Measurements from ENCODE around the gene C12orf42.

Gene C12orf42

DNA sequence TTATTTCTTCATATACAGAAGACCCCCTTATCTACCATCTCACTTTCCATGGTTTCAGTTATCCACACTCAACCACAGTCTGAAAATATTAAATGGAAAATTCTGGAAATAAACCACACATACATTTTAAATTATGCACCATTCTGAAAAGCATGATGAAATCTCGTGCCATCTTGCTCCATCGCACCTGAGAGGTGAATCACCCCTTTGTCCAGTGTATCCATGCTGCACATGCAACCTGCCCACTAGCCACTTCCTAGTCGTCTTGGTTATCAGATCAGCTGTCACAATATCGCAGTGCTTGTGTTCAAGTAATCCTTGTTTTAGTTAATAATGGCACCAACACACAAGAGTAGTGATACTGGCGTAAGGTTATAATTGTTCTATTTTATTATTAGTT is 145.7 kb downstream of the C12orf42 start:
- in situ Hi-C loops (cut with HindIII; ENCODE audit: low sequenced_read_pairs), result no loop called here

DNA sequence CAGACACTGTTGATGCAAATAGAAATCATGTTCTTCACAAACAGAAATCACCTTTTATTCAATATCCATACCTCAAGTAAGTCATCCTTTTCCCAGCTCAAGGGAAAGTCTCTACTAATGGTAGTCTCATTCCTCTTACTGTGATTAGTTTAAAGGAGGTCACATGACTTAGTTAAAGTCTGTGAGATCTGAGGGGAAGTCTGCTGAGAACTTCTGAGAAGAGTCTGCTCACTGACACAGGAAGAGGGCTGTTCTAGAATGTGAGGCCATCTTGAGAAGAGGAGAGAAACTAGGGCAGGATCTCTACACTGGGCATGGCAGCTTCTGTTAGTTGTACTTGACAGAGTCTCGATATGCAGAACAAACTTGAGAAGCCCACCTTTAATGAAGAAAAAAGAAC is 146.8 kb downstream of the C12orf42 start:
- in situ Hi-C loops (cut with HindIII; ENCODE audit: low sequenced_read_pairs), result no loop called here

DNA sequence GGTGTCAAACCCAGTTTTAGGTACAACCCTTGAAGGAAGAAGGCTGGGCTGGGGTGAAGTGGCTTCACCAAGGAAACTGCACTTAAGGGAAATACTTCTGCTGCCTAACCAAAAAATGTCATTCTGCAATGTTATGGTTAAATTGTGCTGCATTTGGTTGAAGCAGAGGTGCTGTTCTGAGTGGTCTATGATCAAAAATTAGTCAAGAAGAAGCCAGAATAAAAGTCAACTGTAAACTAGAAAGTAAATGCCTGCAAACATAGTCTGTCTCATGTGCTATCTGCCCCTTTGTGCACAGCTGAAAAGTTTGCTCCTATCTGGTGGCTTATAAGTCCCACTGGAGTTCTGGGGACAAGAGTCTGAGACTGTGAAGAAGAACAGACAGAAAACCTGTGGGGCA is 158.8 kb downstream of the C12orf42 start:
- in situ Hi-C loops (cut with HindIII; ENCODE audit: low sequenced_read_pairs), result no loop called here

DNA sequence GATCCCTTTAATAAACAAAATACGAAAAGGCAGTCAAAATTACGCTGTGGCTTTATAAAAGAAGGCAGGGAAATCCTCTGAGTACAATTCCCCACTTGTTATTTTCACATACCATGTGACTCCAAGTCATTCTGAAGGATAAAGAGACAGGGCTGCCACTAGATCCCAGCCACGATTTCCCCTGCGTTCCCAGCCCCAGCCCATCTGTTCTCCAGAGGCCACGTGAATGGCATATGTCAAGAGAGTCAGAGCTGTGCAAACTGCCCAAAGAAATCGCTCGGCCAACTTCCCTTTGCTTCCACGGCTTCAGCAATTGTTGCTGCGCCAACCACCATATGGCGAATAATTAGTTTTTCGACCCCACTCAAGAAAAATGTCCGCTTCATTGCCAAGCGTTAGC is 161.3 kb downstream of the C12orf42 start:
- in situ Hi-C loops (cut with HindIII; ENCODE audit: low sequenced_read_pairs), result no loop called here

DNA sequence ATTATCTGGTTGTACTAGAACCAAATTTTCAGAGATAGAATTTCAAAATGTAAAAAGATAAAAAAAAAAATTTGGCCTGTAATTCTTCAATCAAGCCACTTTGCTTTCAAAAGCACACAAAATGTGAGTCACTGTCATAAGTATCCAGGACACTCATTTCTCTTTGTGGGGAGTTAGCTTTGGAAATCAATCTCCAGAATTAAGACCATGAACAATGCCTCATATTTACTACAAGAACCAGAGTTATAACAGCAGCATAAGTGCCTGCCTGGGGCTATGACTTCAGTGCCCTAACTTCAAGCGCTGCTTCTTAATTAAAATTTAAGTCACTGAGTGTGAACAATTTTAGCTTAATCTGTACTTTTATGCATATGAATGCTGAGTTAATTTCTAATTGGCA is 162.1 kb downstream of the C12orf42 start:
- in situ Hi-C loops (cut with HindIII; ENCODE audit: low sequenced_read_pairs), result no loop called here

DNA sequence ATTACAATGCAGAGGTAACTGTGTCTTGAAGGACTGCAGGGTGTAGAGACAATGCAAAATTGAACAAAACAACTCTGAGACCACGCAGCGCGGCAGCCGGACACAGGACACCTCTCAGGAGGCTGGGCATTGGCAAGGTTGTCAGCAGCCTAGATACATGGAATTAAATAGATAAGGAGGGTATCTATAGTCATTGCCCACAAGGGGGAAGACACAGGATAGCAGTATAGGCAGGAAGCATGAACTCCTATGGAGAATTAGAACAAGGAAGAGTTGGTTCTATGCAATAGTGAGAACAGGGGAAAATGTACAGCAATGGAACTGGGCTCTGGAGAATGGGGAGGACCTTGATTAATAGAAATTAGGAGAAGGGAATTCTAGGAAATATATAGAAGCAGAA is 164.1 kb downstream of the C12orf42 start:
- in situ Hi-C loops (cut with HindIII; ENCODE audit: low sequenced_read_pairs), result no loop called here

DNA sequence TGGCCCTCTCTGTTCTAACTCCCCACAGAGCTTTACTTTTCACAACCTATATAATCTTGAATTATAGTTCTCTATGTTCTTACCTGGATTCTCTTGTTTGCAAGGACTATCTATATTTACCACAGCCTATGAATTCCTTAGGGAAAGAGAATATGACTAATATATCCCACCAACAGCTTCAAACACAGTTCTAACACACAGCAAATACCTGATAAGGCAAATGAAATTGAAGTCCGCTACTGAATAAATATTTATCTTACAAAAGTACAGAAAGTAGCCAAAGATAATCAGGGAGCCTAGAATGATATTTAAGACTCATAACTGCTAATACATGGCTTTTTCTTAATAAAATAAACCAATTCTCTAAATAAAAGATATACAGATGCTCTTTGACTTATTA is 165.1 kb downstream of the C12orf42 start:
- in situ Hi-C loops (cut with HindIII; ENCODE audit: low sequenced_read_pairs), result no loop called here

DNA sequence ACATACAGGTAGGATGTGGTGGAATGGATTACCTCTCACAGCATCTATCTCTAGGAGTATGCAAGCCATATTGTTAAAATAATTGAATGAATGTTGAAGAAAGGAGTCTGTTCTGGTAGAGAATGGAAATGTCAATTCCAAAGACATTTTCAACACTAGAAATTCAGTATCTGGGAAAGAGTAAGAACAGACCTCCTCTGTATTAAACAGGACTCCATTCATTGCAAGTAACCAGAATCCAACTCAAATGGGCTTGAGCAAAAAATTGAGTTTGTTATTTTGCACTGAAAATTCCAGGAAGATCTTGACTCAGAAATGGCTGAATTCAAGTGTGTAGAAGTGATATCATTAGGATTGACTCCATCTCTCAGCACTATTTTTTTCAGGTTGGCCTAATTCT is 168.1 kb downstream of the C12orf42 start:
- in situ Hi-C loops (cut with HindIII; ENCODE audit: low sequenced_read_pairs), result no loop called here

DNA sequence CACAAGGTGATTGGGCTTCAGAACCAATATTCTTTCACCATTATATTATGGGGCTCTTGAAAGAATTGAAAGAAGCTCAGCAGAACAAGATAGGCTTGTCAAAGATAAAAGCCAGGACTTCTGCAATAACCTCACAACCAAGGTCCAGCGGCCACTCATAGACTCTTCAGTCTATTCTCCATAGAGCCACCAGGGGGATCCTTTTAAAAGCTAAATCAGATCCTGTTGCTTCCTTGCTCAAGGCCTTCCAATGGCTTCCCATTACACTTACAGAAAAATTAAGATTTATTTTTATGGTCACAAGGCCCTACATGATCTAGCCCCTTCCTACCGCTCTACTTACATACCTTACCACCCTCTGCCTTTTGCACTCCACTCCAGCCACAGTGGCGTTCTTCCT is 169.6 kb downstream of the C12orf42 start:
- in situ Hi-C loops (cut with HindIII; ENCODE audit: low sequenced_read_pairs), result no loop called here

DNA sequence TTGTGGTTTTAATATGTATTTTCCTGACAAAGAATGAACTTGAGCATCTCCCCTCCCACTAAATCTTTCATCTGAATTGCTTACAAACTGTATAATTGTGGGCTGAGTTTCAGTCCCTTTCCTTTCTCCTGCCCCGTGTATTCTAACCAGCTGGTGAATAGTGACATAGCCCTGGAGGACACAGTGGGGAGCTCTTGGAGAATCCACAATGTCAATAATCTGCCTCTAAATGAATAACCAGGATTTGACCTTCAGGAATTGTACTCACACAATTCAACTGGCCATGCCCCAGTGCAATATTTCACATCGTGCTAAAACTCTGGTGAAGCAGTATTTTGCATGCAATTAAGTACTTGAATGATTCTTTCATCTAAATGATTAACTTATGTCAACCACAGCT is 177.2 kb downstream of the C12orf42 start:
- in situ Hi-C loops (cut with HindIII; ENCODE audit: low sequenced_read_pairs), result no loop called here

DNA sequence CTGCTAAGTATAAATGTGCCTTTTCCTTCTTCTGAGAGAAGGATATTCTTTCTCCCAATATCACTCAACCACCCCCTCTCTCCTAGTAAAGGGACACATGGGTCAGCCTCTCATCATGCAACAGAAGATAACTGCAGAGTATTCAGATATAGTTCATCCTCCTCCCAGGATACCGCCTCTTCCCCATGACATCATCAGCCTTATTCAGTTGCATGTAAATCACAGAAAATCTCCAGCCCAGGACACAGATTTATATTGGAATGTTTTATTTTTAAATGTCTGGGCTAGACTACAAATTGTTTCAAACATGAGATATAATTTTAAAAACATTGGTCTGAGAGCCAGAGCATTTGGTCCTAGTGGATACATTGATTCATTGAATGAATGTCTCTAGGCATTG is 178.5 kb downstream of the C12orf42 start:
- in situ Hi-C loops (cut with HindIII; ENCODE audit: low sequenced_read_pairs), result no loop called here

DNA sequence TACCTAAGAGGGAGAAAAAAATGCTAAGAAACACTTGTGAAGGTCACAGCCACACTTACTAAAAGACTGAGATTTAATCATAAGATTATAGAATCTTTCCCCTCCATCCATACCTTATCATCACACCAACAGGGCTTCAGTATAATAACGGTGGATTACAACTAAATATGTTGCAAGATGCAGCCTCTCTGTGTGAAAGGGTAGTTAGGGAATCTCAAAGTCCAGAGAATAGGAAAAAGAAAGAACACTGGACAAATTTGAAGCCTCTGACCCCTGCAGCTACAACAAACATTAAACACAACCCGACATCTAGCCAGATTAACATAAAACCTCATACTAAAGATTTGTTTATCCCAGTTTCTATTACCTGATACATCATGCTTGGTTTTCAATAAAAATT is 181.0 kb downstream of the C12orf42 start:
- in situ Hi-C loops (cut with HindIII; ENCODE audit: low sequenced_read_pairs), result no loop called here

DNA sequence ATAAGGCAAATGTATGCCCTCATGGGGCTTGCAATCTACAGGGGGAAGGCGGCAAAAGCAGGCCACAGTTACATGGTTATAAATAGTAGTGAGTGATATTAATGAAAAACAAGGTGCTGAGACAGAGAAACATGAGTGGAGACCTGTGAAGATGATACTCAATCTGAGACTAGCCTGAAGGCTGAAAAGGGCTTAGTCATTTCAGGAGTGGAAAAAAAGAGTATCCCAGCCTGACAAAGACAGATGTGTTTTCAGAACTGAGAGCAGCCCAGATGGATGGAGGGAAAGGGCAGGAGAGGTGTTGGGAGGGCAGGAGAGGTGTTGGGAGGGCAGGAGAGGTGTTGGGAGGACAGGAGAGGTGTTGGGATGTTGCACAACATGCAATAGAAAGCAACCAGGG is 181.9 kb downstream of the C12orf42 start:
- in situ Hi-C loops (cut with HindIII; ENCODE audit: low sequenced_read_pairs), result no loop called here

DNA sequence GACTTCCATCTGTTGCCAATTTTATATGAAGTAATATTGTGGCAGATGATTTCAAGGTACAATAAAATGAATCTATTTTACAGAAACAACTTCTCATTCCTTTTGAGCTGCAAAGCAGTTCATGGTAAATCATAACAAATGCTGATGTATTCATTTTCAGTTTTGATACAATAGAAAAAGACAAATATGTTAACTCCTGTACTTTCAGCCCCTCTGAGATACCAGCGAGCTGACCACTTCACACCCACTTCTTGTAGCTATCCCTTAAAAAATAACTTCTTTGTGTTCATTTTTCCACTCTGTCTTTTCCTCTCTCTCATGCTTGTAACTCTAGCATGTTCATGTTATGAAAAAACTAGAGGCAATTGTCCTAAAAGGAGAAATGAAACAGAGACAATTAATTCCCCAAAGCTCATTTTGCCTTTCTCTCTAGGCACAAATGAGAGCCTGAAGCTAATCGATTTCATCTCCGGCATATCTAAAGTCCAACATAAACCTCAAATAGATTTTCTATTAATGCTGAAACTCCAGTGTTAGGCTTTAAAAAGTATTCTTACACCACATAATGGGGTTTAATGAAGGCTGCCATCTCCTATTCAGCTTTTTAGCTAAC is 182.9 kb downstream of the C12orf42 start:
- in situ Hi-C loops (cut with HindIII; ENCODE audit: low sequenced_read_pairs), result no loop called here

DNA sequence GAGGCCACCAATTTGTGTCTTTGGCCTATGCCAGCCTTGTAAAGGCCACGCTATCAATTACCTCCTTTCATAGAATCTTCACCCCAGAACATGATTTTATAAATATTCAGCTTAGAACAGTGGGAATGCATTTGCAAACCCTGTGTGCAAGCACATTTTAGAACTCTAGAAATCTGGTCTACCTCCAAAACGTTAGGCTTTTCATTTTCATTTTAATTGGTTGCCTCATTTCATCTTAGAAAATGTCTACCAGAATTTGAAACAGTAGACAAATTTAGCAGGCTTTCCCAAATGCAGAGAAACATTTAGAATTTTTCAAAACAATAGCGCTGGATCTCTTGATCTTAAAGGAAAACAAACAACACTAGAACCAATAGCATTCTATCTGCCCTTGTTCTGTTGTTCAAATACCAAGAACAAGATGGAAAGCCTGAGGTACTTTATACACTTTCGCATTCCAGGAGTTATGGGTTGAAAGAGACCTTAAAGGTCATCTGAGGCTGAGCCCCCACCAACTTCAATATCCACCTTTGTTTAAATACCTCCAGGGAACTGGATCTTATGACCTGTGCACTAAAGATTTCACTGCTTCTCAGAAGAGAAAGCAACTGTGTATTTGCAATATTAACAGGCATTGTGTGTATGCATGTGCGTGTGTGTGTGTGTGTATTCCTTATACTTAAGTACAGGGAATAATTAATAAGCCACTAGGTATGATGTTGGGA is 185.1 kb downstream of the C12orf42 start:
- in situ Hi-C loops (cut with HindIII; ENCODE audit: low sequenced_read_pairs), result no loop called here

DNA sequence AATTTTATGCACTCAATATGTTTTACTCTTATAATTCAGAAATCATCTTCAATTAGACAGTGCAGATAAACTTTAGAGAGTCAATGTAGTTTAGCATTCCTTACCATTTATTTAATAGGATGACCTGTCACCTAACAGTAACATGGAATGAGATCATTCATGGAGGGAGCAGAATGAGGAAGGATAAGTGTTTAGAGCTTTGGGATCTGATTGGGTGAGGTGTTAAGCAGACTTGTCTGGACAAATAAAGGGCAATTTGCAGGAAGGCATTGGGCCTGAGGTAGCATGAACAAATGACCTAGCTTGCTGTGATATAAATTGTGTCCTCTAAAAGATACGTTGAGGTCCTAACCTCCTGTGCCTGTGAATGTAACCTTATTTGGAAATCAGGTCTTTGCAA is 187.4 kb downstream of the C12orf42 start:
- in situ Hi-C loops (cut with HindIII; ENCODE audit: low sequenced_read_pairs), result loop anchor here (5.0 kb wide), 1 partner anchor 79 kb away; no protein-coding TSS in a partner anchor

DNA sequence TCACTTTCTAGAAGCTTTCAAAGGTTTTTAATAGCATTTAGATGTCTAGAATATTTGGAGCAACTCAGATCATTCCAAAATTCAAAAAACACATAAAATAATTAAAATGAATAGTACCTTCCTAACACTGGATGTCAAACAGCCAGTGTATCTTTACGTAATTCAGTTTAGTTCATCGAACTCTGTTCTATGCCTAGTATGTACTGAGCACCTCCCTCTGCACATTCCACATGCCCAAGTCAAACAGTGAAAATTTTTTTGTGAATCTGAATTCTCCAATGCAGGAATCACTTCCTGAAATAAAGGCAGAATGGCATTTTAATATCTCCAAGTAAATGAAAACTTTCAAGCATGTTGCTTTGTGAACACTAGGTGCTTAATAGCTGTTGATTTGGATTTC is 192.3 kb downstream of the C12orf42 start:
- in situ Hi-C loops (cut with HindIII; ENCODE audit: low sequenced_read_pairs), result no loop called here

DNA sequence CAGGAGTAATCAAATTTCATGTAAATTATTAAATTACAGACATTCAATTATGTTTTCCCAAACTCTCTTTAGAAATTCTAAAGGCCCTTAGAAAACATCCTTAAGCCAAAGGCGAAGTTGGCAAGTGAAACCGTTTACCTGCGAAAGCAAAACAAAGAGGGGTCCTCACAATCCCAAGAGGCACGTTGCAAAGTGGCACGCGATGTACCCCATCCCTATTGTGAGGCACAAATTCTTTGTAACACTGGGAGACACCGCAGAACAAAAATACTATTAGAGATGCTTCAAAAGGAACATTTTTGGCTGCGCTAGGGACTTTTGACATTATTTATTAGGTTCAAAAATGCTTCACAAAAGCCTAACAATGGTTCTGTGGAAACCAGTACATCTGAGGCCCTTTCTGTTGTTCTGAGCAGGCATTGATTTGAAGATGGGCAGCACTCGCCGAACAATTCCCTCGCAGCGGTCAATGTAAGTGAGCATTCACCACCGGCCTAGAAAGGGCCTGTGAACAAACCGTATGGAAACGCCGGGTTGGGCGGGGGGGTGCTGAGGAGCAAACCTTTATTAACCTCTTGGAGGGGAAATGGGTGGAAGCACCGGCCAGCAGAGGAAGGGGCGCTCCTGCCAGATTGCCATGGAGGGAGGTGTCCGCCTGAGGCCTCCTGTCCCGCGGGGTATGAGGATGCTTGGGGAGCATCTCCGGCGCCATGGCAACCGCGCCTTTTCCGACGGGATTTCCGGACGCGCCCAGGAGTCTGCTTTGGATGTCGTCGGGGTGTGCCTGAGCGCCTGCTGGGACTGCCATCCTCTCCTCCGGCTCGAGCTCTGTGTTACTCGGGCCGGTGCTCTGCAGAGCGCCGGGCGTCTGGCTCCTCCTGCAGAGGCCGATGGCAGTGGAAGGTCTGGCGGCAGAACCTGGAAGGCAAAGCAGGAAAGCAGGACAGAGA is 193.9 kb downstream of the C12orf42 start:
- in situ Hi-C loops (cut with HindIII; ENCODE audit: low sequenced_read_pairs), result no loop called here

DNA sequence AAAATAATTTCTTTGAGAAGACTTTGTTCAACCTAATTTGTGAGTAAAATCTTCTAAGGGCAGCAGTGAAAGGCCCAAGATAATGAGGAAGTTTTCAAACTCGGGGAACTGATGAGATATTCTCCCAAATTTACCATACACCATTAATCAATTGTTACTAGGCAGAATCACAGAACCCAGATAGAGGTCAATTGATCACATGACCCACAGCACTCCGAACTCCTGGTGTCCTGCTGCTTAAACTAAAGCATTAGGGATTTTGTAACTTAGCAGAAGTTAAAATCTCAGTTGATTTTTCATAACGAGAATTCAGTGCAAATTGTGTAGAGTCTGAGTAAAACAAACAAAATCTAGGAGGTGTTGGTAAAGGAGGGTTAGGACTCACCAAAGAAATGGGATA is 207.8 kb downstream of the C12orf42 start:
- in situ Hi-C loops (cut with HindIII; ENCODE audit: low sequenced_read_pairs), result no loop called here

DNA sequence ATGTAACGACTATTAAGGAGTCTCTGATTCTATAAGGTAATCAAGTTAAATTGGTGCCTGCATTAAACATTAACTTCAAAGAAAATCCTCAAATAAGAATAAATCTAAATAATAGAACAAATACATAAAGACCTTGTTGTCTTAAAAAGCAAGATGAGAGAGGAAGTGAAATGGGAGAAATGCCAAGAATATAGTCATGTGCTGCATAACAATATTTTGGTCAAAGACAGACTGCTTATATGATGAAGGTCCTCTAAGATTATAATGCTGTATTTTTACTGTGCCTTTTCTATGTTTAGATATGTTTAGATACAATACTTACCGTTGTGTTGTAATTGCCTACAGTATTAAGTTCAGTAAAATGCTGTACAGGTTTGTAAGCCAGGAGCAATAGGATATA is 213.6 kb downstream of the C12orf42 start:
- in situ Hi-C loops (cut with HindIII; ENCODE audit: low sequenced_read_pairs), result no loop called here

DNA sequence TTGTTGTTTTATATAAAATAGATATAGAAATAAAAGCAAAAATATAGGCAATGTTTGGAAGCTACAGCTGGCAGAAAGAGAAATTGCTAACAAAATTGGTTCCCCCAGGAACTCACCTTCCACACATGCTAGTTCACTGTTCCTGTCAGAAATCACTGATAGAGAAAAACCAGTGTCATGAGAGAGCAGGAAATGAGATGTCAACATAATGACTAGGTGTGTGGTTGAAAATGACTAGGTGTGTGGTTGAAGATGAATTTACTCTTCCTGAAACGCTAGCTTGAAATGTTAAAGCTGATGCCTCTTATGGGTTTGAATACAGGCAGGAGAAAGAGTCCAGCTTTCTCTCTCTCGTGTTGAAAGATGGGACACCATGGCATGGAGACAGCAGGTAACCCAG is 216.3 kb downstream of the C12orf42 start:
- in situ Hi-C loops (cut with HindIII; ENCODE audit: low sequenced_read_pairs), result no loop called here

DNA sequence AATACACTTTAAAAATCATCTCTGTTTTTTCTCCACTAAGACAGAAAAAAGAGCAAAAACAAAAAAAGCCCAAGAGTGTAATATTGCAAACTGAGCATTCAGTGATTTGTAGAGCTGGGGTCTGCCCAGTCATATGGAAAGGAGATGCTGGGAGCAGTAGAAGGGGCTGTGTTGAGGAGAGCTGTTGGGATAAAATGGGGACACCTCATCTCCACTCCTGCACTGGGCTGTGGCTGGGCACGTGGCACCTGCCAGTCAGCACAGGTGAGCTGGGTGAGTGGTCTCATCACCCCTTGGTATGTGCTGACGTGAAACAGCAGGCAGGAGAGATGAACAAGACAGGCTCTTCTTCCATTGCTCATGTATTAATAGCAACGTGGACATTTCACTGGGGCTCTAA is 217.4 kb downstream of the C12orf42 start:
- in situ Hi-C loops (cut with HindIII; ENCODE audit: low sequenced_read_pairs), result no loop called here
